NCI-H2029 treated with DMSO at 0.1 percent for 48 hours (cell line): ENCODE results near the gene SLC41A3.

Experiments used
- DNase-seq: peaks from one replicate; lab custom pipeline; 2025; lab: John Stamatoyannopoulos, UW

SLC41A3 gene

DNA sequence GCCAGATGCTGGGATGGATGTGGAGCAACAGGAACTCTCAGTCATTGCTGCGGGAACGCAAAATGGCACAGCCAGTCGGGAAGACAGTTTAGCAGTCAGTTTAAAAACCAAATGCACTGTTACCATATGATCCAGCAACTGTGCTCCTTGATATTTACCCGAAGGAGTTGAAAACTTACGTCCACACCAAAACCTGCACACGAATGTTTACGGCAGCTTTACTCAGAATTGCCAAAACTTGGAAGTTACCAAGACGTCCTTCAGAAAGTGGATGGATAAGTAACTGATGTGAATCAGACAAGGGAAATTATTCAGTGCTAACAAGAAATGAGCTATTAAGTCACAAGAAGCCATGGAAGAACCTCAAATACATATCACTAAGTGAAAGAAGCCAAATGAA lies 36.1 kb upstream of the SLC41A3 start:
- no peak for DNase-seq

DNA sequence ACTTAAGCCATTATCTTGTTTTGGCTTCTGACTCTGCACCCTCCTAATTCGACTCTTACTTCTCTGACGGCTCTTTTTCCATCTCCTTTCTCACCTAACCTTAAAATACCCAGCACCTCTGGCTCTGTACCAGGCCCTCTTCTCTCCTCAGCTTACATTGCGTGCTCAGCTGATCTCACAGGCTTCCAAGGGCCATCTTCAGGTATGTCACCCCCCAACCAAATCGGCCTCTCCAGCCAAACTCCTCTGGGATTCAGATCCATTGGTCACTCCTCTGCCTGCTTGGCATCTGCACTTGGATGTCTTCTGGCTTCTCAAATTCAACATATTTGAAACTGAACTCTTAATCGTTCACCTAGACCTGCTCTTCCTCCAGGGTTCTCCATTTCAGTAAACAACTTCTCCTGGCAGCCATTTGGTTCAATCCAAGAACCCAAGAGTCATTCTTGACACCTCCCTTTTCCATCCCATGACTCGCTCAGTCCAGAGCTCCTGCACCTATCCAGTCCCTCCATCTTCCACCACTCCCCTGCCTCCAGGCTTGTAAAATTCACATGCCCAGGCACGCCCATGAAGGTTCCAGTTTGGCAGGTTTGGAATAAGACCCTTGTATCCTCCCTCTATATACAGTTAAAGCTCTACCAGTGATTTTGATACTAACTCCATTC lies 35.2 kb upstream of the SLC41A3 start:
- no peak for DNase-seq

DNA sequence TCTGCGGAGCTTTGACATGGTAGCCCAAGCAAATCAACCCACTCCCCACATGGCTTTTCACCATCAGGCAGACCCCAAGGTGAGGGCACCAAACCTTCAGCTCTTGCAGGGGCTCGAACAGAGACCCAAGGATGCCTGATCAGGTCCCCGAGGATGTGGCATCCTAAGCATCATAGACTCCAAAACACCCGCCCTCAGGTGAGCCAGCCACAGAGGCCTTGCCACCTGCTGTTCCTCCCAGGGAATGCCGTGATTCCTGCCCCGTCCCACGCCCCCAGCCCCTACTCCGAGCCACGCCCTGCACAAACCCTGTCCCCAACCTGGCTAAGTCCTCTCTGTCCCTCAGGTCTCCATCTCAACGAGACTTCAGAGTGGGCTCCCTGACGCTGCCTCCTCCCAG lies 34.7 kb upstream of the SLC41A3 start:
- DNase-seq, result no peak

DNA sequence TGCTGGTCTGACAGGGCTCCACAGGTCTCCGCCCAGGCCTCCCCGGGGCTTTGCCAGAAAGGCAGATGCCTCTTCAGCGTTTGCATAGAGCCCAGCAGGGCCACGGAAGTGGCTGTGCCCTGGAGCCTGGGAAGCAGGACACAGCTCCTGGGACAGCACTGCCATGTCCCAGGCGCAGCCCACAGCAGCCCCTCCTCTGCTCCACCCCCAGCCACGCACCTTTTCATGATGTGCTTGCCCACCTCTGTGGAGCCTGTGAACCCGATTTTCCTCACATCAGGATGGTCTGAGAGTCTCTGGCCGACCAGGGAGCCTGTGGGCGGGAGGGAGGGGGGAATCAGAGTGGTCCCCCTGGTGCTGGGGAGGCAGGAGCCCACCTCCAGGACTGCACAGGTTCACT lies 33.9 kb upstream of the SLC41A3 start:
- DNase-seq, result no peak

DNA sequence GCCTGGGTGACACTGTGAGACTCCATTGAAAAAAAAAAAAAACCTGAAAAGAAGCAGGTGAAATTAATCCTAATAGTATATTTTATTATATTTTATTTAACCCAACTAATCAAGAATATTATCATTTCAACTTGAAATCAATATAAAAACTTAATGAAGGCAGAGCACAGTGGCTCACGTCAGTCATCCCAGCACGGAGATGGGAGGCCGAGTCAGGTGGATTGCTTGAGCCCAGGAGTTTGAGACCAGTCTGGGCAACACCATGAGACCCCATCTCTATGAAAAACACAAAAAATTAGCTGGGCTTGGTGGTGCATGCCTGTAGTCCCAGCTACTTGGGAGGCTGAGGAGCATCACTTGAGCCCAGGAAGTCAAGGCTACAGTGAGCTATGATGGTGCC lies 33.3 kb upstream of the SLC41A3 start:
- no peak for DNase-seq

DNA sequence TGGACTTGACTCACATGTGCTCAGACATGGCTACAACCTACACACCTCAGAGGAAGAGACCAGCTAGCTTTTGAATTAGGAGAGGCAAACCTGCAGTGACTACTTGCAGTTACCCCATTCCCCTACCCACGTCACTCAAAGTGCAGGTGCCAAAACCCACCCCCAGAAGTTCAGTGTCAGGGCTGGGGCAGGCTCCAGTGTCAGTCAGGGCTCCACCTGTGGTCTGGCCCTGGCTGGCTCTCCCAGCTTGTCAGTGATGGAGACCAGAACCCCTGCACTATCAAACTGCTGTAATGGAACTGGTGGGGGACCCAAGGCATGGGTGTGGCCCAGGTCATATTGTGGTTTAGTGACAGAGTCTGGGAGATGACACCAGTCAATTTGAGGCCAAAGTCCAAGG lies 32.6 kb upstream of the SLC41A3 start:
- DNase-seq, result no peak

DNA sequence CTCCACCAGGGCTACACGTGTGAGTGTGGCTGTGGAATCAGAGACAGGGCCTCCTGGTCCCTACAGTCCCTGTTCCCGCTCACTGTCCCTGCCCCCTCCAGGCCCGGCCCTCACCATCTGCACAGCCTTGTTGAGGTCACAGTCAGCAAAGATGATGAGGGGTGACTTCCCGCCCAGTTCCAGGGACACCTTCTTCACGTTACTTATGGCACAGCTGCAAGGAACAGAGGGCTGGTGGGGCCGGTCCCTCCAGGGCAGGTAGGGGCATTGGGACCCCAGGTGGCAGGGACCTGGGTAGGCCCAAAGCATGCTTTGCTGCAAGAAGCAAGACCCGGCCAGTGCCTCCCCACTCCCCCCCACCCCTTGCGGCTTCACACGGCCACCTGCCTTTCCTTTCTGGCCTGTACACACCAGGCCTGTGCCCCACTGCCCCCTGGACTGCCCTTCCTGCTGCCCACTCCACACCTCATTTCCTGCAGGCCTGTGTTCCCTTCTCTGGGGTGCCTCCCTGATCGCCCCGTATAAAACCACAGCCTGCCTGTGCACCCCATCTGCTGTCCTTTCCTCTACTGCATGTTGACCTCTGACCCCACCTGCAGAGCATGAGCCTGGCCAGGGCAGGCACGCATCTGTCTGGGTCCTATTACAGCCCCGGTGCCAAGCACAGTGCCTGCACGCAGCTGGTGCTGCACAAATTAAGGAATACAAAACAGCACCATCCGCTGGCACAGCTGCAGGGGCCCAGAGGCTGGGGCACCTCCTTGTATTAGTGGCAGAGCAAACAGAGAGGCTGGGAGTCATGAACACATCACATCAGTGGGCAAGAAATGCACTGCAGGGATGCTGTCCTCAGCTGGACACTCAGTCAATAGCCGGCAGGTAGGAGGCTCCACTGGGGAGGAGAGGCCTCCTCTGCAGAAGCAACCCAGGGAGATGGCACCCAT lies 30.8 kb upstream of the SLC41A3 start:
- DNase-seq, result no peak

DNA sequence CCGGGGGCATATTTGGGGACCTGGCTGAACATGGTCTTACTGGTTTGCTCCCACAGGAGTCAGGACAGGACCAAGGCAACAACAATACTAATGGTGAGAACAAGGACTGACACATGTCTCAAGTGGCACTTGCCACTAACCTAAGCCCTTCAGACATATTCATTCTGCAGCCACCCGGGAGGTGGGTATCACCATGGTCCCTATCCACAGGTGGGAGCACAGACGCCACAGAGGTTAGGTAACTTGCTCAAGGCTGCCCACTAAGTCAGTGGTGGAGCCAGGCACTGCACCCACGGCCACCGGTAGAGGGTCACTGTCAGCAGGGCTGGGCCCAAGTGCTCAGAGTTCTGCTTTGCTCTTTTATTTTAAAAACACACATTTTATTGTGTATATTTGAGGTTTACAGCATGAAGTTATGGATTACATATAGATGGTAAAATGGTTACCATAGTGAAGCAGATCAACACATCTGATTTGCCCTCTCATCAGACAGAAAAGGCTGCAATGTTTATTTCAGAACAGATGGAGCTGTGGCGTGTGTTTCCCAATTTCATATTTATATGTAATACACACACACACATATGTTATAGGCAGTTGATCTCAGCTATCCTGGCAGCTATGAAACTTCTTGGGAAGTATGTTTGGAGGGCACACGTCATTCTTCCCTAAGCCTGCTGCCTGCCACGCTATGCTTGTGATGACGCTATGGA lies 30.0 kb upstream of the SLC41A3 start:
- no peak for DNase-seq

DNA sequence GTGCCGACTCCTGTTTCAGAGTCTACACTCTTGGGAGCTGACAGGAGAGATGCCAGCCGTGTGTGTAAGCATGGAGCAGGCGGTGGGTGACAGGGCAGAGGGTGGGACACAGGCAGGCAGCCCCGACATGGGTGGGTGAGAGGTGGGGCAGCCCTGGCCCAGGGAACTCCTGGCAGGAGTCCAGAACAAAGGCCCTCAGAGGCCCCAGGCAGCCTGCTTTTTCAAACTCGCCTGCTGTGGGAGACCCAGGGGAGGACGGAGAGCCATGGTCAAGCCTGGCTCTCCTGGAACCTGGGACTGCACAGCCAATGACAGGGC lies 29.3 kb upstream of the SLC41A3 start:
- DNase-seq, result no peak

DNA sequence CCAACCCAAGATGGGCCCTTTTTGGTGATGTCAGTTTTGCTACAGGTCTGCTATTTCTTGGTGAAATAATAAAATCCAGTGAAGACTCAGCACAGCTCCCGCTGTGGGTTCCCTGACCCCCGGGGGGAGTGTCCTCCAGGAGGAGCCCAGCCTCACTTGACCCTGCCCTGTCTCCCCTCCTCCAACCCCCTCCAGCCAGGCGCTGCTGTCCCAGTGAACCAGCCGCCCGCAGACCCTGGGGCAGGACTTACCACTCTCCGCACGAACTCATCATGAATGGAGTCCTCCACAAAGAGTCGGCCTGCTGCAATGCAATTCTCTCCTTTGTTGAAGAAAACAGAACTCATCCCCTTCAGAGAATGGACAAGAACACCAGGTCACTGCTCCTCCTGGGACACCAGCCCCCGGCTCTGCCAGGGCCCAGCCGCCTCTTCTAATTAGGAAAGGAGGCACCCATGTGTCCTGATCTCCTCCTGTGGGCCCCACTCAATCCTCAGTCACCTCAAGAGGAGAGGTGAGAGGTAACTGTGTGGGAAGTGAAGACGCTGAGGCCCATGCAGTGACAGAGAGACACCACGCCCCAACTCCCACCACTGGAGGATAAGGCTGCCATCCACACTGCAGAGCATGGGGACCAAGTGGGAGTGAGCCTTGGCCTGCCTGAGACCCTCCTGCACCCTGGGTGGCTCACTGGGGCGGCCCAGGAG lies 28.8 kb upstream of the SLC41A3 start:
- no peak for DNase-seq

DNA sequence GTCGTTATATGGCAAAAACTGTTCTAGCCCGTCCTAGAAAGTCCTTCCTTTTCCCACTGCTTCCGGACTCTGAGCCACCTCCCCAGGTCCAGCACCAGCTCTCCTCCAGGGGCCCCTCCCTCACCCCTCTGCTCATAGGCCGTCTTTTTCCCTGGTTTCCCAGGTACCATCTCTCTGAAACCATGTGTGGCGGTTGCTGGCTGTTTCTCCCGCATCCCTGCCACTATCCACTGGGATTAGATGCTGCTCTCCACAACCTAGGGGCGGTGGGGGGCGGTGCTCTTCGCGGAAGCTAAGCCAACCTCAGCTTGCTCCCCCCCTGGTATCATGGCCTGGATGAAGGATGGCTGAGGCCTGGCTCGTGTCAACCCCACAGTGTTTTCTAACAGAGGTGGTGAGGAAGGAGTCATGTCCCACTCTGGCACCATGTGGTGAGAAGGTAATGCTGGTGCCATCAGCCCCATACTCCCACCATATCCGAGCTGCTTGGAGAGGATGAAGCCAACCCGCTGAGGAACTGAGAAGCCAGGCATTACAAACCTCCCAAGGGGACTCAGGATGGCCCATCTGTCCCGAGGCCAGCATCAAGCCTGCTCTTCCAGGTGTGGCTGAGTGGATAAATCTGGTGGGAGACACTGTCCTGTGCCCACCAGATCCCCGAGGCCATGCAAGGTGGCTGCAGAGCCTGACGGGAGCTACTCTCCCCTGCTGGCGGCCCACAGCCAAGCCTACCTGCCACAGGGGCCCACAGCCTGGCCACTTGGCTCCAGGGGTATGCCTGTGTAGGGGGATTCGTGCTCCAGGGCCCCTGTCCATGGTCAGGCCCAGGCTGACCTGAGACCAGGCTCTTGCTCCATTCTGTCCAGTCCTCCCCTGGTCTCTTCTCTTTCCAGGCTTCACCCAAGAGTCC lies 27.9 kb upstream of the SLC41A3 start:
- no peak for DNase-seq

DNA sequence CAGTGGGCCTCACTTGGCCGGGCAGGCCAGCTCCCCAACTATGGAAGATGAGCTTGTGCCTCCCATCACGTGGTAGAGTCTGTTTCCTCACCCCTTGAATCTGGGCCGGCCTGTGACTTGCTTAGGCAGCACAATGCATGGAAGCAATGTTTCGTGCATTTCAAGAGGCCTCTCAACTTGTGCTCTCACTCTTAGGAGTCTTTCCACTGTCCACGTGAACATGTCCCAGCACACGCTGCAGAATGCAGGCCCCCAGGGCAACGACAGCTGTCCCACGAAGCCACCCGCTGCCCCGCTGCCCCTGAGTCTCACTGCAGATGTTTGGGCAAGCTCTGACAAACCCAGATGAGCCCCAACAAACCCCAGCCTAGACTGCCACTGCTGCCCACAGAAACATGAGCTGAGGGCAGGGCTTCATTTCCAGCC lies 27.2 kb upstream of the SLC41A3 start:
- DNase-seq, result no peak

DNA sequence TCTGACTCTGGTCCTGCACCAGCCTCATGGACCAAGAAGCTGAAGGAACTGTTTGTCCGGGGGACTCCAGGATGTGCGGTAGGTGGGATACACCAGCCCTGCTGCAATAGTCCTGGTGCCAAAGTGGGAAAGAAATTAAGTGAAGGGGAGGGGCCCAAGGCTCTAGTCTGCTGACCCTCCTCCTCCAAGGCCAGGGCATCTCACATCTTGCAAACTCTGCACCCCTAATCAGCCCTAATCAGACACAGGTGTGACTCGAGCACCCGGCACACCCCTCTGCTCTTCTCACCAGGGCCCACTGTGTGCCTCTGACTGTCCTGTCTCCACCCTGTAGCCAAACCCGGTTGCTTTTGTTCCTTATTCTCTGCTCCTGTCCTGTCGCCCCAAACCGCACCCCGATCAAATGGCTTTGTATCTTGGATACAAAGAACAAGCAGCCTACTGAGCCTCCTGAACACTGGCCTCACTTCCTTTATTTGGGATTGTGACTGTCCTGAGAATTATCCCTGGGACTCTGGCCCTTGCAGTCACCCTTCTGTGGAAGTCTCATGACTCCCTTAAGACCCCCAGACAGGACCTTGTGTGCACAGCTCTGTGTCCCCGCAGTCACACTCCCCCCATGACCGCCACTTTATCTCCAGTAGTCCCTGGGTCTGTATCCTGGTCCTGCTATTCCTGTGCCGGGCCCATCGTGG lies 26.7 kb upstream of the SLC41A3 start:
- no peak for DNase-seq

DNA sequence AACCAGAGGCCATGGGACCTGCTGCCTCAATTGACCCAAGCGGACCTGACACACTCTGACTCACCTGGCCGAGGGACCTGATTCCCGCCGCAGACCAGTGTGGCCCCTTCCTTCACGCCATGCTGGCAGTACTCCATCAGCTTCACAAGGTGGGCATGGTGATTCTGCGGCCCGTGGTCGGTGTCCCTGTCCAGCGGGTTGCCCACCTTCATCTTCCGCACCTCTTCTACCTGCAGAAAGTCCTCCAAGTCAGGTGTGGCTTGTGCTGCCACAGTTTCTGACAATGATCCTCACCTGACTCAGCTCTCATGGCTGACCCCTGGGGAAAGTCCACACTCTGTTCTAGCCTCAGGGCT lies 25.9 kb upstream of the SLC41A3 start:
- no peak for DNase-seq

DNA sequence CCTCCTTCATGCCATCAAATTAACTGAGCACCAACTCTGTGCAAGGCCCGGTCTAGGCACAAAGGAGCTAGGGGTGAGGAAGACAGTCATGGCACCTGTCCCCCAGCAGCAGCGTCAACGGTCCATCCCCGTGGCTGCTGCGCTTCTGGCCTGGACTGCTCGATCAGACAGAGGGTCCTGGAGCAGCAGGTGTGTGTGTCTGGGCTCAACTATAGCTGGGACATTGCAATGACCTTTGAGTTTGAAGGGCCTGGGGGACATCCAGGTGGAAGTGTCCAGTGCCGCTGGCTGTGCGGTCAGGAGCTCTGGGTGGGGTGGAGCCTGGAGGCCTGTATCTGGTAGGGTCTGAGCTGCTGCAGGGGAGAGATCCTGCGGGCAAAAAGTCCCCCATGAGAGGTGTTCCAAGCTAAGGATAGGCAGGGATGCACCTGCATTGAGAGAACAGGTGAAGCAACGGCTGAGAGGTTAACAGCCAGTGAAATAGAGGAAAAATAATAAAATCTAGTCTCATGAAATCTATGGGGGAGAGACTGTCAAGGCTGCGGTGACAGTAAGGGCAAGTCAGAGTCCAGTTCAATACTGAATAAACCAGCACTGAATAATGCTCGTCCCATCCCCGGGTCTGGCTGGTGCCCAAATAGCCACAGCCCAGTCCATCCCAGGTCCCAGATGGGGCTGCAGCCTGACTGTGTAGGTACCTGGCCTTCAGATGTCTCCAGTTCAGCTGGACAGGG lies 25.4 kb upstream of the SLC41A3 start:
- no peak for DNase-seq

DNA sequence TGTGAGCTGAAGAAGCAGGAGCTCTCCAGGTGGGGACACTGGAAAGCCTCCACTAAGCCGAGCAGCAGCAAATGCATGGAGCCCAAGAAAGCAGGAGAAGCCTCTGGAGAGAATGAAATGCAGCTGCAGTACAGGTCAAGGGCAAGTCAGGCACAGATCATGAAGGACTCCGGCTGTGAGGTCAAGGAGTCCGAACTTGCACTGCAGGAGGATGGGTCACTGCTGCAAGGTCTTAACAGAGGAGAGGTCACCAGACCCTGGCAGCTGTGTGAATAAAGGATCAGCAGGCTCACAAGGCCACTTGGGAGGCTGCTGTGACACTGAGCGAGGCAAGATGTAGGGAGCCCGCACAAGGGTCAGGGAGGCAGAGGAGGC lies 24.7 kb upstream of the SLC41A3 start:
- DNase-seq, result no peak

DNA sequence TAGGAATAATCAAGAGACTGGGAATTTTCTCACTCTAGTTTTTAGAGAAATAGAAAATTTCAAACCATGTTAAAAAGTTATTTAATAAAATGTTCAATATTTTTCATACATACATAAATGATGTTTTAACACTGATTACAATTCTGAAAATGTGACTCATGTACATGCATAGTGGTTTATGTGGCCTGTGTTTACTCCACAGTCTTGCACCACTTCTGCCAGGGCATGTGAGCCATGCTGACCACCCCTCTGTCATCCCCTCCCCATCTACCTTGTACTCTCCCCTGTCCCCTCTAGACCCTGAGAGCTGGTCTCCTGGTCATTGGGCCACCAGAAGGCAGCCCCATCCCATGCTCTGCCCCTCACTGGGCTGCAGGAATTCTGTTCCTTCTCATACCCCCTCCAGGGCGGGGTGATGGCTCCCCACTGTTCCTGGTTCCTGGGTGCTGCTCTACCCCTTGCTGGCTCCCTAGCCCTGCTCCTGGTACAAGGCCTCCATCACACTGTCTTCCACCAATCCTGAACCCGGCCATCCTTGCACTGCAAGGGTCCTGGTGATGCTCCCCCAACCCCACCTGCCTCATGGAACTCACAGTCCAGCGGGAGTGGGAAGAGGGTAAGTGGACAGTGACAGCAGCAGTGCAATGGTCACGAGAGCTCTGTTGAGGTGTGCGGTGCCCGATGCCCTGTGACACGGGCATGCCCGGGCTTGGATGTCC lies 24.2 kb upstream of the SLC41A3 start:
- DNase-seq, result no peak

DNA sequence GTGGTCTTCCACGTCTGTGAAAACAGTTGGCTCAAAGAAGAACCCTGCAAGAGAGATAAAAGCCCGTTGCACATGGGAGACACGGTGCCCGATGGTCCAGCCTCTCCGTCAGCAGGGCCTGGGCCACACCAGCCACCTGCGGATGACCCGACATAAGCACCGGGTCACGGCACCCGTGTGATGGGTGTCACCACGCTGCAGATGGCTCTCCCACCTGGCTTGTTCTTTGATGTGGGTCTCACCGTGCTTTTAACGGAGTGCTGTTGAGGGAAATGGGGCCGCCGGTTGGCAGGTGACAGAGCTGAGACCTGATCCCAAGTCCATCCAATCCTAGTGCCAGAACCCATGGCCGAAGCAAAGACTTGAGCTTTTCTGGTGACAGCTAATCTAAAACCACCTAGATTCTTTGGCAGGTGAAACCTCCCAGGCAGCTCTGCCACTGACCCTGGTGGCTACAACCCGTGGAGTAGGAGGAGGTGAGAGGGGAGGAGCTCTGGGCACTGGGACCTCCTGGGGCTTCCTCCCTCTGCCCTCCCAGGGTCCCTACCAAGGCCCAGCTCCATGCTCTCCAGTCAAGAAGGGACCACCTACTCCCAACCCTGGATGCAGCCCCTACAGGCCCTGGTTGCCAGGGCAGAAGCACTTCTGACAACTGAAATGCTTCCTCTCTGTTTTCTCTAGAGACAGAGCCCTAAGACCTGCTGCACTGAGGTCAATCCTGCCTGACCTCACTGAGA lies 23.4 kb upstream of the SLC41A3 start:
- DNase-seq, result no peak
